ENCODE data around the gene UGT1A7.

DNA sequence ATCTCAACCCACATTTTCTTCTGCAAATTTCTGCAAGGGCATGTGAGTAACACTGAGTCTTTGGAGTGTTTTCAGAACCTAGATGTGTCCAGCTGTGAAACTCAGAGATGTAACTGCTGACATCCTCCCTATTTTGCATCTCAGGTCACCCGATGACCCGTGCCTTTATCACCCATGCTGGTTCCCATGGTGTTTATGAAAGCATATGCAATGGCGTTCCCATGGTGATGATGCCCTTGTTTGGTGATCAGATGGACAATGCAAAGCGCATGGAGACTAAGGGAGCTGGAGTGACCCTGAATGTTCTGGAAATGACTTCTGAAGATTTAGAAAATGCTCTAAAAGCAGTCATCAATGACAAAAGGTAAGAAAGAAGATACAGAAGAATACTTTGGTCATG is 86.4 kb downstream of the UGT1A7 start:
- TF ChIP-seq, protein P1, sequence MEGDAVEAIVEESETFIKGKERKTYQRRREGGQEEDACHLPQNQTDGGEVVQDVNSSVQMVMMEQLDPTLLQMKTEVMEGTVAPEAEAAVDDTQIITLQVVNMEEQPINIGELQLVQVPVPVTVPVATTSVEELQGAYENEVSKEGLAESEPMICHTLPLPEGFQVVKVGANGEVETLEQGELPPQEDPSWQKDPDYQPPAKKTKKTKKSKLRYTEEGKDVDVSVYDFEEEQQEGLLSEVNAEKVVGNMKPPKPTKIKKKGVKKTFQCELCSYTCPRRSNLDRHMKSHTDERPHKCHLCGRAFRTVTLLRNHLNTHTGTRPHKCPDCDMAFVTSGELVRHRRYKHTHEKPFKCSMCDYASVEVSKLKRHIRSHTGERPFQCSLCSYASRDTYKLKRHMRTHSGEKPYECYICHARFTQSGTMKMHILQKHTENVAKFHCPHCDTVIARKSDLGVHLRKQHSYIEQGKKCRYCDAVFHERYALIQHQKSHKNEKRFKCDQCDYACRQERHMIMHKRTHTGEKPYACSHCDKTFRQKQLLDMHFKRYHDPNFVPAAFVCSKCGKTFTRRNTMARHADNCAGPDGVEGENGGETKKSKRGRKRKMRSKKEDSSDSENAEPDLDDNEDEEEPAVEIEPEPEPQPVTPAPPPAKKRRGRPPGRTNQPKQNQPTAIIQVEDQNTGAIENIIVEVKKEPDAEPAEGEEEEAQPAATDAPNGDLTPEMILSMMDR (IDR thresholded peaks at IDR 0.05): no peak
- TF ChIP-seq POLR2A (IDR thresholded peaks at IDR 0.05): no peak

Data from right lobe of liver (tissue), 4 donors.